Measurements from ENCODE around the gene CDC6.

DNA sequence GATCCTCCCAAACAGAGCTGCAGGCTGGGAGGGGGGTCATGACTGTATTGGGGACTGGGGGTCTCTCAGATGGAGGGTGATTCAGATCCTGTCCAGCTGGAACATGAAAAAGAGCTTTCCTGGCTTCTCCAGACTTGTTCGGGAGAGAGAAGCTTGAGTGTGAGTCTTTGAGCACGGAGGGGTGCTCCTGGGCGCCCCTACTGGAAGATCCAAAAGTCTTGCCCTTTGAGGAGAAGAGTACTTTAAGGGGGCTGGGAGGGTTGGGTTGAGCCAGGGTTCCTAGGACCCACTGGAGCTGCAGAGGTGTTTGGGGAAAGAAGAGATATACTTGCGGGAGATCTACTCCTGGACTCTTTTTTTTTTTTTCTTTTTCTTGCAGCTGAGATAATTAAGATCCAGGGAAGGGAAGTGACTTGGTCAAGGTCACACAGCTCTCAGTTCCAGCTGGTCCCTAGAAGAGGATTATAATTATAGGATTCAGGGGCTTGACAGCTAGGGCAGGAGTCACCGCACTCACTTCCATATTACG lies 29.7 kb downstream of the CDC6 start:
- TF ChIP-seq POLR2AphosphoS5 (IDR thresholded peaks at IDR 0.05; ENCODE audit: low read depth, low read length) (0 out of 2 replicates have a peak, but pooled peaks have one; percentile 5), TAF1 (IDR thresholded peaks at IDR 0.05; ENCODE audit: borderline replicate concordance, insufficient read depth, low read length) (no peak), SIN3A (IDR thresholded peaks at IDR 0.05; ENCODE audit: borderline replicate concordance, insufficient read depth, low read length) (no peak; the same call in 1 of the 2 replicates), FOXP2 (optimal IDR thresholded peaks at IDR 0.05; ENCODE audit: borderline replicate concordance, extremely low read depth, extremely low read length, insufficient read depth) (no peak)
- TF ChIP-seq, protein P1, sequence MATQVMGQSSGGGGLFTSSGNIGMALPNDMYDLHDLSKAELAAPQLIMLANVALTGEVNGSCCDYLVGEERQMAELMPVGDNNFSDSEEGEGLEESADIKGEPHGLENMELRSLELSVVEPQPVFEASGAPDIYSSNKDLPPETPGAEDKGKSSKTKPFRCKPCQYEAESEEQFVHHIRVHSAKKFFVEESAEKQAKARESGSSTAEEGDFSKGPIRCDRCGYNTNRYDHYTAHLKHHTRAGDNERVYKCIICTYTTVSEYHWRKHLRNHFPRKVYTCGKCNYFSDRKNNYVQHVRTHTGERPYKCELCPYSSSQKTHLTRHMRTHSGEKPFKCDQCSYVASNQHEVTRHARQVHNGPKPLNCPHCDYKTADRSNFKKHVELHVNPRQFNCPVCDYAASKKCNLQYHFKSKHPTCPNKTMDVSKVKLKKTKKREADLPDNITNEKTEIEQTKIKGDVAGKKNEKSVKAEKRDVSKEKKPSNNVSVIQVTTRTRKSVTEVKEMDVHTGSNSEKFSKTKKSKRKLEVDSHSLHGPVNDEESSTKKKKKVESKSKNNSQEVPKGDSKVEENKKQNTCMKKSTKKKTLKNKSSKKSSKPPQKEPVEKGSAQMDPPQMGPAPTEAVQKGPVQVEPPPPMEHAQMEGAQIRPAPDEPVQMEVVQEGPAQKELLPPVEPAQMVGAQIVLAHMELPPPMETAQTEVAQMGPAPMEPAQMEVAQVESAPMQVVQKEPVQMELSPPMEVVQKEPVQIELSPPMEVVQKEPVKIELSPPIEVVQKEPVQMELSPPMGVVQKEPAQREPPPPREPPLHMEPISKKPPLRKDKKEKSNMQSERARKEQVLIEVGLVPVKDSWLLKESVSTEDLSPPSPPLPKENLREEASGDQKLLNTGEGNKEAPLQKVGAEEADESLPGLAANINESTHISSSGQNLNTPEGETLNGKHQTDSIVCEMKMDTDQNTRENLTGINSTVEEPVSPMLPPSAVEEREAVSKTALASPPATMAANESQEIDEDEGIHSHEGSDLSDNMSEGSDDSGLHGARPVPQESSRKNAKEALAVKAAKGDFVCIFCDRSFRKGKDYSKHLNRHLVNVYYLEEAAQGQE (IDR thresholded peaks at IDR 0.05; ENCODE audit: insufficient read depth in 1 of 2, low read depth in 2 of 2, low read length in 2 of 2) = no peak

All from PFSK-1 (cell line).